GM11168 (cell line): ENCODE data around the gene NELFA.

Source experiments
- in situ Hi-C: fragments of 300-500 bp; cut with MboI; formaldehyde crosslinking; loops from one replicate; pipeline ENCODE4 v1.12.0; 2022; ENCODE audit warnings: low sequenced_read_pairs; ENCODE audit not compliant: unreplicated experiment

Gene NELFA

GRCh38 chr4:1971456-1972200, 37.1 kb downstream of the NELFA start:
- in situ Hi-C loops = no loop called here

- in situ Hi-C loops = no loop called here
These were observed 37.8 kb downstream of the NELFA start for GRCh38 chr4:1970926-1971325.

- in situ Hi-C loops = no loop called here
These were observed 38.6 kb downstream of the NELFA start for GRCh38 chr4:1969928-1970723.

GRCh38 chr4:1968686-1969295, 40.0 kb downstream of the NELFA start:
- in situ Hi-C loops = no loop called here

- in situ Hi-C loops = no loop called here
These were observed 41.1 kb downstream of the NELFA start for GRCh38 chr4:1967512-1968149.

GRCh38 chr4:1964971-1965370, 43.8 kb downstream of the NELFA start:
- in situ Hi-C loops = no loop called here

- in situ Hi-C loops = no loop called here
These were observed 44.3 kb downstream of the NELFA start for GRCh38 chr4:1964443-1964842.

- in situ Hi-C loops = no loop called here
These were observed 45.8 kb downstream of the NELFA start for GRCh38 chr4:1962980-1963379.

GRCh38 chr4:1961563-1961962, 47.2 kb downstream of the NELFA start:
- in situ Hi-C loops = no loop called here

- in situ Hi-C loops = no loop called here
These were observed 47.7 kb downstream of the NELFA start for GRCh38 chr4:1961038-1961437.

- in situ Hi-C loops = no loop called here
These were observed 48.5 kb downstream of the NELFA start for GRCh38 chr4:1960170-1960825.

GRCh38 chr4:1959104-1959384, 49.7 kb downstream of the NELFA start:
- in situ Hi-C loops = no loop called here

- in situ Hi-C loops = no loop called here
These were observed 50.3 kb downstream of the NELFA start for GRCh38 chr4:1958276-1959103.

GRCh38 chr4:1956631-1957030, 52.1 kb downstream of the NELFA start:
- in situ Hi-C loops = no loop called here

GRCh38 chr4:1953335-1953734, 55.4 kb downstream of the NELFA start:
- in situ Hi-C loops = no loop called here

- in situ Hi-C loops = no loop called here
These were observed 56.1 kb downstream of the NELFA start for GRCh38 chr4:1952719-1953118.

GRCh38 chr4:1952058-1952700, 56.6 kb downstream of the NELFA start:
- in situ Hi-C loops = no loop called here

- in situ Hi-C loops = no loop called here
These were observed 58.4 kb downstream of the NELFA start for GRCh38 chr4:1950369-1950768.

- in situ Hi-C loops = no loop called here
These were observed 59.8 kb downstream of the NELFA start for GRCh38 chr4:1948892-1949436.
